GM18519 (cell line): Measurements from ENCODE around the gene CABLES2.
A peak's percentile ranks its signal among the peaks of the same experiment; 100 is the strongest.

Source experiments
- ATAC-seq: cut with Tn5 transposase; IDR thresholded peaks from one replicate; pipeline ENCODE4 v1.9.1; 2021; ENCODE audit warnings: mild to moderate bottlenecking, moderate library complexity; ENCODE audit not compliant: unreplicated experiment, low FRiP score

CABLES2 gene

DNA sequence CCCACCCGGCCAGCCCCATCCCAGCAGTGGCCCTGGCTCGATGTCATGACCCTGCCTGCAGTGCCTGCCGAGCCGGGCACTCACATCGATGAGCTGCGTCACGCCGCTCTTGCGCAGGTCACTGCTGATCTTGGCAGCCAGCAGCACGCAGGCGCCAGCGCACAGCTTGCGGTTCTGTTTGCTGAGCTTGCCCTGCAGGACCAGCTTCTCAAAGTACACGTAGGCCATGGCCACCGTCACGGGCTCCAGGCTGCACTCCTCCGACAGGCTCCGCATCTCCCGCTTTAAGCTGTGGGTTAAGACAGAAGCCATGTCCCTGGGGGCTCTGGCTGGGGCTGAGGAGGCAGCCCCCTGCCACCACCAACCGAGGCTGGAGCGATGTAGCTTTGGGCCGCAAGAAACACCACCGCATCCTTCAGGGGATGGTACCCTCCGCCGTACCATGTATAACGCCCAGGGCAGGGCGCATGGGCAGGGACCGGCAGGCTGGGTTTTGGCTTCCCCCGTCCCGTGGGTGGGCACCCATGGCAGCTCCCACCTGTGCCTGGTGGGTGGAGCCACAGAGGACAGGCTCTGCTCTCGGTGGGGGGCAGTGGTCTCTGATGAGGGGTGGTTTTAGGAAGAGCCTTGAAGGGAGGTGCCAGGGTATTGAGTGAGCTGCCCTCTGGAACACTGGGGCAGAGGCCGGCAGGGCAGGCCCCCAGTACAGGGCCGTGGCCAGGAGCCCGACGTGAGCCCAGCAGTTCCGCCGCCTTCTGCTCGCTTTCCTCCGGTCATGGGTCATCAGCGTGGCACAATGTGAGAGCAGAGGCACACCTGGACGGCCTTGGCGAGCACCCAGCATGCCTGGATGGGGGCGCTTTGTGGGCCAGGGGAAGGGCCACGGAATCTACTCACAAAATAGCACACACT, 15.7 kb downstream of the CABLES2 start:
- no peak for ATAC-seq

DNA sequence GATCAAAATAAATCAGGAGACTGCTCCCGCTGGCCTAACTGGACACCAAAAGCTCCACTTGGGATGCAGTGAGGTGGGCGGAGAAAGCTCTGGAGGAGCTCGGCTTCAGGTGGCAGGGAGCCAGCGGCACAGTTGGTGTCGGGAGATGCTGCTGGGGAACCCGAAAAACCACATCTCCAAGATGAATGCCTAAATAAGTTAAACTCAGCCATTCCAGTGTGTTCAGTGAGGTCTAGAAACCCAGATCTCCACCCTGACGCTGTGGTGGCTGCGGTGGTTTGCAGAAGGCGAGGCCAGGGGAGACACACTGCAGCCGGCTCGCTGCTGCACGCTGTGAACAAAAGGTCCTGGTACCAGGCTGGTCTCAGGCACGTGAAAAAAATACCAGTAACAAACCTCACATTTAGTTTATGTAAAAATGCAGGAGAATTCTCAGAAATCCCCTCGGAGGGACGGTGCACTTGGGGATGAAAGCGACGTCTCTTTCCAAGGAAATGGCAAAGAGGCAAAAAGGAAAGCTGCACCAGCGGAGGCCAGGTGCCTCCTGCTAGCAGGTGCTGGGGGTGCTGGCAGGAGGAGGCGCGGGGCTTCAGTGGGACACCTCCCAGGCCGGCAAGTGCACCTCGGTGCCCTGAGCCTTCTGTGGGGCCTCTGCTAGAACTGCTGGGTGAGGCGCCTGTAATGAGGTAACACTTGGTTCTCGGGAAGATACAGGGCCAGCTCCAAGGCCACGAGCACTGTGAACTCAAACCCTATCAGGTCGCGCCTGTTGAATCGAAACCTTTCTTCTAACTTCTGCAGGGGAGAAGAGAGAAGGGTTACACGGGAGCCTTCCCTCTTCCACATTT, 16.5 kb downstream of the CABLES2 start:
- ATAC-seq: no peak

DNA sequence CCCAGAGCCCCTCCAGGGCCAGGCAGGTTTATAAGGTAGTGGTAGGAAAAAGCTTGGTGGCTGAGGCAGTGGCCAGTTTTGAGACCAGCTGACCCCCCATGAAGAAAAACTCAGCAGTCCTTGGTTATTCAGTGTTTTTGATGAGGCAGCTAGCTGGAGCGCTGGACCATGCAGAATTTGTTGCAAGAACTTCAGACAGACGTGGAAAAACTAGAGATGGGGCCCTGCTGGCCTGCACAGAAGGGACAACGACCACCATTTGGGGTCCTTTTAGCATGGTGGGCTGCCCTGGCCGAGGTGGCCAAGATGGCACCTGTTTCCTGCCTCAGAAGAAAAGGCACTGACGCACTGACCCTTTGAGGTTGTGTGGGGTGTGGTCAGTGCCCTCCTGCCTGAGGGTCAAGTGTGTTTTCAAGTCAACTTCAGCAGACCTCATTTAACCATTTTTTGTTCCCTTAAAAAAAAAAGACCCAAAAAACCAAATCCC, 17.4 kb downstream of the CABLES2 start:
- no peak for ATAC-seq

DNA sequence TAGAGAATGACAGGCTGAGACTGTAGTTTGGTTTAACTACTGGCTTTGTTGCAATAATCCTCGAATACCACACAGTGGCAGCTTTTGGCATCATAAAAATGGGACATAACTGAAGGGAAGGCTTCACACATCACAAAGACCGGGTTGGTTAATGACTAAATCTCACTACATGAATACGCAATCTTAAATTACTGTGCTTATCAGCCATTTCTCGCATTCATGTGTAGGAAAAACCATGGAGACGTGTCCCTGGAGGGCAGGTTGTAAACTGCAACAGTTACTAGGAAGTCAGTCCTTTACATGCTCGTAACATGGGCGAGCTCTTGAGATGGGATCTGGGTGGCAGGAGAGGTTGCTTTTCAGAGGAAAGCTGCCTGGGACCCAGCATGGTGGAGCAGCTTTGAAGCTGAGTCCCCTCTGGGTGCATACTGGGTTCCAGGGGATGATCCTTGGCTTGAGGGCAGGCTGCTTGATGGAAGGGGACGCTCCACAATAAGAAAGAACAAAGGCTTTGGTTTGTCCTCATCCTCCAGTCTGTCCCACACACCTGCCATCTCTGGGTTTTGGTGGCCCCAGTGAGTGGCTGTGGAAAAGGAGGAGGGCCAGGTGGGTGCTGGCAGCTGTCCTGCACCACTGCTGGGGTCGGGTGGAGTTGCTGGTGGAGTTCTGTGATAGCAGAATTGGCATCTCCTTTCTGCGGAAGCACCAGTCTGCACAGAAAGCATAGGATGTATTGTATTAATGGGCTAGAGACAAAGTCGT, 18.1 kb downstream of the CABLES2 start:
- ATAC-seq: no peak

DNA sequence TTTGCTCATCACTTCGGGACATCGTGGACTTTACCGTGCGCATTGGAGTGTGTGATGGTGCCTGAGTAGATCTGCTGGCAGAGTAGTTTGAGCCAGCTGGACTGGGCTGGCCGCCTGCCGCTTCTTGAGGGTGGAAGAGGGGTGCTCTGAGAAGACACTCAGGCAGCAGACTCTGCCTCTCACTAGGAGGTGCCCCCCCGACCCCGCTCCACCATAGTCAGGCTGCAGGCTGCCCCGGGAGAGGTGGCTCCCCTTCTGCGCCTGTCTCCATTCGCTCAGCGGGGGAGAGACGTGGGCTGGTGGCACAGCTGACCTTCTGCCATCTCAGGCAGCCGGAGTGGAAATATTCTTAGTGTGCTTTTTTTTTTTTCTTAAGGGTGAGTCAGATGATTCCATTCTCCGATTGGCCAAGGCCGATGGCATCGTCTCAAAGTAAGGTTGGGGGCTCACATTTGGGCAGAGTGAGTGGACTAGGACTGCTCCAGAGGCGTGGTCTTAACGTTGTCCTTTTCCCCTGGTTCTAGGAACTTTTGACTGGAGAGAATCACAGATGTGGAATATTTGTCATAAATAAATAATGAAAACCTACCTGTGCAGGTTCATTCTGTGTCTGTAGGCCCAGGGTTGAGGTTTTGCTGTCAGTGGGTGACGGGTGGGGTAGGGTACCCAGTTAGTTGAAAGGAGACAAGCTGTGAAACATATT, 19.0 kb downstream of the CABLES2 start:
- no peak for ATAC-seq

DNA sequence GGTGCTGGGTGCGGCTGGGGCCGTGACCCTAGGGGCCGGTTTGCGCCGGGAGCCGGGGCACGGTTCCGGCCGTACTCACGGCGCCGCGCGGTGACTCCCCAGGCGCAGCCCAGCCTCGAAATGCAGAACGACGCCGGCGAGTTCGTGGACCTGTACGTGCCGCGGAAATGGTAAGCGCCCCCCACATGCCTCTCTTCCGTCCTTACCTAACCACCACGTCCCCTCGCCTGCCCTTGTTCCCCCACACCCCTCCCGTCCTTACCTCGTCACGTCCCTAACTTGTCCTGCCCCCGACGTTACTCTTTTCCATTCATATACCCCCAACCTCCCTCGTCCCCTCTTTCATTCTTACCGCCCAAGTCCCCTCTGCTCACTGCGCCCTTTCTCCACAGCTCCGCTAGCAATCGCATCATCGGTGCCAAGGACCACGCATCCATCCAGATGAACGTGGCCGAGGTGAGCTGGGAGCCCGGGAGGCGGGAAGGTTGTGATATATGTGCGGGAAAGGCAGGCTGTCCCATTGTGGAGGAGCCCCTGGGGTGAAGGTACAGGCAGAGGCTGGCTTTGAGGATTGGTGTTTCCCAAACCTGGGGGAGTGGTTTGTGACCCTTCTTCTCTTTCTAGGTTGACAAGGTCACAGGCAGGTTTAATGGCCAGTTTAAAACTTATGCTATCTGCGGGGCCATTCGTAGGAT, 19.7 kb downstream of the CABLES2 start:
- ATAC-seq: no peak

DNA sequence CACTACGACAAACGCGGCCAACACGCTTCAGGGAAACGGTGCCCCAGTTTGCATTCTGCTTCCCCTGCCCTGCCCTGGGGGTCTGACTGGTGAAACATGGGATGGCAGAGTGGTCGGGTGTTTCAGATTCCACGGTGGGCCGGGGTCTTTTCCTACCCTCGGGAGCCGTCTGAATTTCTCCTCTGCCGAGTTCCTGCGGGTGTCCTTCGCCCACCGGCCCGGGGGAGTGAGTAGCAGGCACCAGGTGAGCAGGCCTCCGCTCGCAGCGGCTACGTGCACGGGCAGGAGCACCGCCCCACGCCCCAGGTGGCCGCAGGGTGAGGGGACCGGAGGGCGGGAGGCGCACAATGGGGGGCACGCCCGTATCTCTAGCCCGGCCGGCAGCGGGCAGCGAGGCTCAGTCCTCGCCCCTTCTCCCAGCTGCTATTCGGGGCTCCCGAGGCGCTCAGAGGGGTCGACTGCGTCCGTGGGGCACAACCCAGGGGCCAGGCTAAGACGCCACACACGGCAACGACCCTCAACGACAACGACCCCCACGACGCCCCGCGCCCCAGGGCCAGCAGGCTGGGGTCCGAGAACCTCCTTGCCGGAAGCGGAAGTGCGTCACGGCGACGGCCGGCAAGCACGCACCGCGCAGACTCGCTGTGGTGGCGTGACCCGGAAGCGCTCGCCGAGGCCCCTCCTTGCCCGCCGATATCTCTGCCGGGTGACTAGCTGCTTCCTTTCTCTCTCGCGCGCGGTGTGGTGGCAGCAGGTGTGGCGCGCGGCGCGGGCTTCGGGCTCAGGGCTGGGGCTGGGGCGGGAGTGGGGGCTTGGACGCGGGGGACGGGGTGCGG, 20.5 kb downstream of the CABLES2 start, which contains the start of gene RPS21:
Gene RPS21, plus strand, starts transcription at position 721 of the 836 bp plus-strand sequence. CDS start 236 bp downstream, outside the sequence.
- peak; percentile 54 for ATAC-seq

DNA sequence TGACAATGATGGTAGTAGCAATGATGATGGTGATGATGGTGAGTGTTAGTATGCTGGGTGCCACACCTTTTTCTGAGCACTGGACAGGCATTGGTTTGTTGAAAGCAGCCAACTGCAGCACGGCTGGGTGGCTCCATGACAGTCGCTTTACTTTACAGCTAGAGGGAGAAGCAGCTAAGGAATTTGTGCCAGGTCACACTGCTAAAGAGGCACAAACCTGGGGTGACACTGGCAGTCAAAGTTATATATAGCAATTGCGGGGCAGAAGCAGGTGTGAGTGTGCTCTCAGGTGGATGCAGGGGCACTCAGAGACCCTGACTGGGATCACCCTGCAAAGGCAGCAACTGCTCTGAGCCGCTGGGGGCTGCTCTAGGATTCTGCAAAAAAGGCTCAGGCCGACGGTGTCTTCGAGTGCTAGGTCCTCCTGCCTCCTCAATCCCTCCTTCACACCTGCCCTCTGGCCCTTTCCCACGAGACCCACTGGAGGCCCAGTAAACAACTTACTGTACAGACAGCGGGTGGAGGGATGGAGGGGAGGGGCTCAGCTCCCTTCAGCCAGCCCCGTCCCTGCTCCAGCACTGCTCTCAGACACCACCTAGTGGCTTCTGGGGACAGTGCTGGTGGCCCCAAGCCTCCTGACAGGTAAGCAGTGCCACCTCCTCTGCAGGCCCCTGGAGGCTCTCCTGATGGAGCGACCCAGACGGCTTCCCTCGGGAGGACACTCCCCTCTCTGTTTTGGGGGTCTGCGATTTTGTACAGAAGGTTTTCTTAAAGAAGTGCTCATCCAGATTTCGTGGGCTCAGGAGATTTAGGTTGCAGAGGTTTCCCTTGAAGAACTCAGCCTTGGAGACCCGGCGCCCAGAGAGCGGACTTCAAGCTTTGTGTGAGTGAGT, 24.5 kb downstream of the CABLES2 start:
- no peak for ATAC-seq

DNA sequence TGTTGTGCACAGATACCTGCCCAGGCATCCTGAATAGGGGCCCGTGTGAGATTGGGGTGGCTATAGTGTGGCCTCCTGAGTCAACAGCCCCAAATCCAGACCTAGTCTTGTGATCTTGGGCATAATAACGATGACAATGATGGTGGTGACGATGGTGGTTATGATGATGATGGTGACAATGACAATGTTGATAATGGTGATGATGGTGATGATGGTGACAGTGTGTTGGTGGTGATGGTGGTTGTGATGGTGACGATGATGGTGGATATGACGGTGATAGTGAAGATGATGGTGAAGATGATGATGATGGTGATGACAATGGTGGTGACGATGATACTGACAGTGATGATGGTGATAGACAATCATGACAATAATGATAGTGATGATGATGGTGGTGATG, 25.2 kb downstream of the CABLES2 start:
- ATAC-seq: no peak

DNA sequence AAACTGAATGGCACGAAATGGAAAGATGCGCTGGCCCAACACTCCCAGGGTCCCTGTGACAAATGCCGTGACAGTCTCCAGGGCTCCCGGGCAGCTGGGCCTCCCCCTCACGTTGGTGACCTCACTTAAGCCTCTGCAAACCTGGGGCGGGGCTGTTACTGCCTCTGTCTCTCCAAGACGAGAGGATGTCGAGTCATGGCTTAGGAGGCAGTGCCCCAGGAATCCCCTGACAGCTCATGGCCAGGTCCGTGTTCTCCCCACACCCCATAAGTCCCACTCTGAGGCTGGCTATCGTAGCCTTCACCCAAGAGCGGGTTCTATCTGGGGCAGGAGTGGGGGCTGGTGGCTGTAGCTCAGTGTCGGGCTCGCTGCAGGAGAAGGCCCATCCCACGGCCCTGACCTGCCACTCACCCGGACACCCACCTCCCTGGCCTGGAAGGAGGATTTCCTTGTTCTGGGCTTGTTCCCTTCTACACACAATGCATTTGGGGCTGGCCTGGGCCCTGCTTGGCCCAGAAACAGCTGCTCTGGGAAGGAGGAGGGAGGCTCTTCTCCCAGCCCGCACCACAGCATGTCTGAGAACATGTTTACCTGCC, 25.8 kb downstream of the CABLES2 start:
- no peak for ATAC-seq

DNA sequence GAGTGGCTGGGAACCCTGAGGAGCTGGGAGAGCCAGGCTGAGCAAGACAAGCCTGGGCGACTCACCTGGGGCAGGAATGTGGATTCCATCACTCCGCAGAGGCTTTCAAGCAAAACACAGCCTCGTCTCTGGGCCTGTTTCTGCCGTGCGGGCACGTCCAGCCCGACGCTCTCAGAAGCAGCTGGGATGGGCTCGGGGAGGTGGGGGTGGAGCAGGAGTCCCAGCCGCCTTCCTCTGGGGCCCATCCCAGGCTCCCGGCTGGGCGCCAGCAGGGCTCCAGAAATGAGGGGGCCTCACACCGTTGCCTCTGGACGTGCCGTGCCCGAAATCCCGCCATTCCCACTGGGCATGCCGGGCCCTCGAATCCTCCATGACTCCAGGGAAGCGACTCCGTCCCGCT, 28.9 kb downstream of the CABLES2 start:
- no peak for ATAC-seq

DNA sequence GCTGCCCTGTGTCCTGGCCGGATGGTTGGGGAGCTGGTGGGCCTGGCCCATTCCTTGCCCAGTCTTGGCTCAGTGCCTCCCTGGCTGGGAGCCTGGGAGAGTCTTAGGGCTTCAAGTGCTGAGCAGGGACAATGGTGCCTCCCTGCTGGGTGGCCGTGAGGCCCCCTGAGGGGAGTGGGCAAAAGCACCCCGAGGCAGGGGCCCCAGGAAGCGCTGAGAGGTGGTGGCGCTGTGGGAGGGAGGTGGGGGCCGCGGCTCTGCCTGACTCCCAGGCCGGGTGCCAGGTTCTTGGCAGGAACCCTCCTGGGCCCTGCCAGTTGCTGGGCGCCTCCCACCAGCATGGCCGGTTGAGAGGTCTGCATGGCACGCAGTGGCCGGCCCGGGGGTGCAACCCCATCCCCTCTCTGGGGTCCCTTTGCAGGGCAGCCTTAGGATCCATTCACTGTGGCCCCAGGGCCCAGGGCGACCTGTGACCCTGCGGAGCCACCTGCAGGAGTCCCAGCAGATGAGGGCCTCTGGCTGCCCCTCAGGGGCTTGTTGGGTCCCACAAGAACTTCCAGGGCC, 29.4 kb downstream of the CABLES2 start:
- no peak for ATAC-seq

DNA sequence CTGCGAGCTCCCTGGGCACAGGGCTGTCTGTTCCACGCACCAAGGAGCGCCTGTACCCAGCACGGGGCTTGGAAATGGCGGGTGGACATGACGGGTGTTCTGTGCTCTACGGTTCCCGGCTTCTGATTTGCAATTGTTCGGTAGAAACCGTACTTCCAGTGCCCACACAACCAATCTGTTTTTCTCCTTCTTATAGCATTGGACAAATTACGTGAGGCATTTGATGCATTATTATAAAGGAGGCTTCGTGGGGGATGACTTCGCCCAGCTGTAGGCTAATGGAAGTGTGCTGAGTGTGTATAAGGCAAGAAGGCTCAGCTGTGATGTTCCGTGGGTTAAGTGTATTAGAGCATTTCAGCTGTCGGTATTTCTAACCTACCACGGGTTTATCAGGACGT, 30.0 kb downstream of the CABLES2 start:
- no peak for ATAC-seq

DNA sequence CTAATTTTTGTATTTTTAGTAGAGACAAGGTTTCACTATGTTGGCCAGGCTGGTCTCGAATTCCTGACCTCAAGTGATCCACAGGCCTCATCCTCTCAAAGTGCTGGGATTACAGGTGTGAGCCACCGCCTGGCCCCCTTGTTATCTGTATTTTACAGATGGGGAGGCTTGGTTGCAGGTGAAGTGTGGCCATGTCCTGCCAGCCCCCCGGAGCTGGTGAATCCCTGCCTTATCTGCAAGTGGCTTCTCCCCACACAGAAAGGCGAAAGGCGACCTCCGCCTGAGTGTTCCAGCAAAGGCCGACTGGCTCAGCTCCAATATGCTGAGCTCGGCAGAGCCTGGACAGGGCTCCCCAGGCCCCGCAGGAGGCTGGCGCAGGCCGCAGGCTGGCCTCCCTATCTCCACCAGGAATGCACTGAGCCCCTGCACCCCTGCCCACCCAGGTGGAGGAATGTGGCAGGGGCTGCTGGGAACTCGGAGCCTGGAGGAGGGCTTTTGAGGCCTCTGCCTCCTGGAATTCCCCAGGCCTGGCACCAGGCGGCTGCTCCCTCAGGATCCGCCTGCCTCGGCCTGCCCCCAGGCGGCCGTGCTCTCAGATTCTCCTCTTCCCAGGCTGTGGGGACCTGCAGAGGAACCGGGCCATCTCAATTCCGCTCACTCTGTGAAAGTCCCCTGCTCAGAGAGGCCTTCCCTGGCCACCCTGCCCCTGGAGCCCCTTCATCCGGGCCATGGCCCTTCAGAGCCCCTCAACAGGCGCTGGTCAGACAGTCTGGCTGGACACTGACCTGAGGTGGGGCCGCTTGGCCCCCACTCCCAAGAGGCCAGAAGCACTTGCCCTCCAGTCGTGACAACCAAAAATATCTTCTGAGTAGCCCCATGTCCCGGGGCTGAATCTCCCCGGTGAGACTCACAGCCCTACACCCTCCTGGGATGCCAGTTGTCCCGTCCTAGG, 30.7 kb downstream of the CABLES2 start:
- ATAC-seq: no peak

DNA sequence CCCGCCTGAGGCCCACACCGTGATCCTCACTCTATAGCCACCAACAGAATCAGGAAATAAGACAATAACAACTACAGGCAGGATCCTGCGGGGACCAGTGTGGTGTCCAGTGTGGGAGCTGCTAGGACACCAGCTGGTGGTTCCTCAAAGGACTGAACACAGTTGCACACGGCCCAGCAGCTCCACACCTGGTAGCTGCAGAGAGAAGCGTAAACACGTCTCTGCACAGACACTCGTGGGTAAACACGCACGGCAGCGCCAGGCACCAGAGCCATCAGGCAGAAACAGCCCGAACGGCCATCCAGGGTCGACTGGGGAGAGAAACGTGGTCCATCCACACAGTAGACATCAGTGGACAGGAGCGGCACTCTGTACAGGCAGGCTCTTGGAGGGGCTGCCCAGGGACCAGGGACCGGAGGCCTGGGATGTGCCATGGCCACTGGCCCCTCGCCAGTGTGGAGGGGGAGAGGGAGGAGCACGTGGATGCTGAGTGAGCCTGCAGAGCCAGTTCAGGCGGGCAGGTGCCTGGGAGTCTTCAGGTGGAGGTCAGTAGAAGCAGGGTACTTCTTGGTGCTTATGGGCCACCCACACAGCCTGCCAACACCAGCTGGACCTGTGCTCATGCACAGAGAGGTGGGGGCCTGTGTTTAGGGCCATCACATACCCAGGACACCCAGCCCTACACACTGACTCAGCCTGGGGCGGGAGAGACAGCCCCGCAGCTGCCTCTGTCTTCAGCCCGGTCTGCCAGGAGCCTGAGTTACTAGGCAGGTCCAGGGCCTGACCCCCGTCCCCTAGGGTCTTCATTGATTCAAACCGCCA, 32.5 kb downstream of the CABLES2 start:
- ATAC-seq: no peak
